COLO668 (cell line): ENCODE results near the gene STK36.

Experiments used
- DNase-seq: peaks from one replicate; lab custom pipeline; 2025; ENCODE audit not compliant: unreplicated experiment; lab: John Stamatoyannopoulos, UW

STK36 gene

DNA sequence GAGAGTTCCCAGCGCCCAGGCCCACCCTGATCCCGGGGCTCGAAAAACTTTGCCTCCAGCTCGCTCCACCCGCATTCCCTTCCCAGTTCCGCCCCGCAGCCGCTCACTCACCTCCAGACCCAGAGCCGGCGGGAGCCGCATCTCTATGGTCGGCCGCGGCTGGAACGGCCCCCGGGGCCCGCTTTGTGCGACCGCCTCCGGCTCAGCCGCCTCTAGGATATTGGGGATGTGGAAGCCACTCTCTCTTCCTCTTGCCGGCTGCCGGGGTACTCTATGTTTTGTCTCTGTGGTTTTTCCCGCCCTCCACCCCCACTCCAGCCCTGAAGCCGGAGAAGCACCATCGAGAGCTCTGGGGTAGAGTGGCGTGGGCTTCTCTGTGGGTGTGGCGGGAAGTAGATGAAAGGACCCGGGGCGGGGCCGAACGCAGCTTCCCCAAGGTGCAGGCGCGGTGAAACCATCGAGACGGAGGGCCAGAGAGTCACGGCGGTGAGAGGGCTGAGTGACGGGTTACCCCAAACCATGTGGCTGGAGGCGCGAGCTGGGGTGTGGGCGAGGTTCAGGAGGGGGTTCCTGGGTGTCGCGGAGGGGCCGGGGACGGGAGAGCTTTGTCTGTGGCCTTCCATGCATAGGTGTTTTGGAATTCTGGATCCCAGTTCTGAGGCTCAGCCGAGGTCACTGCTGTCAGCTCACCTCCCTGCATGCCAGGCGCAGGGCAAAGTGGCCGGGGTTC is 12.5 kb upstream of the STK36 start, which contains the start of the genes BCS1L and ZNF142:
Gene BCS1L, plus strand, starts transcription at position 426 of the 730 bp plus-strand sequence. CDS start 1,305 bp downstream, outside the sequence.
Gene ZNF142, minus strand, starts transcription at position 366 of the 730 bp plus-strand sequence. CDS start 3,194 bp downstream, outside the sequence.
- DNase-seq, result peak; percentile 96

DNA sequence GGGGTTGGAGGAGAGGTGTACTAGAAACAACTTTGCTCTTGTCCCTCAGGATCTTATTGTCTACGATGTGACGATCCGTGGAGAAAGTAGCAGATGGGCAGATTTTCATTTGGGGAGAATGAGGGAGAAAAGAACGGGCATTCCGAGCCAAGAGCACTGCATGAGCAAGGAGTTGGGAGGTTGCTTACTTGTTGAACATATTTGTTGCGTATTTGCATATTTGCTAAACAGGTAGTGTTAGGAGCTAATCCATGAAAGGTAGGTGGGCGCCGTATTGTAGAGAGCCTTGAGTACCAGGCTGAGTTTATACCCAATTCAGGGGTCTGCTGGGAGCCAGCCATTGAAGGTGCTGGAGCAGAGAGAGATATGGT is 11.9 kb upstream of the STK36 start:
- DNase-seq, result no peak

DNA sequence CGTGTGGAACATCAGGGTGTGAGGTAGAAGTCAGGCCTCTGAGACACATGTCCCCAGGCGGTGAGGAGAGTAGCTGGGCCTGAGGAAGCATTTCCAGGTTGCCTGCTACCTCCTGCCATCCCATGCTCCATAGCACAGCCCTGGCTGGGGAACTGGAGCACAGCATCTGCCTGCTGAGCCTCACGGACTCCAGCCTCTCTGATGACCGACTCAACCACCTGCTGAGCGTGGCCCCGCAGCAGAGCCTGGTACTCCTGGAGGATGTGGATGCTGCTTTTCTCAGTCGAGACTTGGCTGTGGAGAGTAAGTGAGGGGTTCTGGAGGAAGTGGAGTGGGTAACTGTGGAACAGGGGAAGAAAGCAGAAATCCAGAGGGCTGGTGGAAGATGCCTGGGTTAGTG is 9.5 kb upstream of the STK36 start:
- DNase-seq, result no peak

- DNase-seq, result no peak
Observed at GRCh38 chr2:218662827-218663226, 9.1 kb upstream of the STK36 start.

GRCh38 chr2:218663901-218664300 is 8.0 kb upstream of the STK36 start:
- DNase-seq, result no peak

- DNase-seq, result no peak
Observed at GRCh38 chr2:218664653-218665052, 7.2 kb upstream of the STK36 start.

GRCh38 chr2:218671097-218671653 is 711 bp upstream of the STK36 start:
- no peak for DNase-seq

DNA sequence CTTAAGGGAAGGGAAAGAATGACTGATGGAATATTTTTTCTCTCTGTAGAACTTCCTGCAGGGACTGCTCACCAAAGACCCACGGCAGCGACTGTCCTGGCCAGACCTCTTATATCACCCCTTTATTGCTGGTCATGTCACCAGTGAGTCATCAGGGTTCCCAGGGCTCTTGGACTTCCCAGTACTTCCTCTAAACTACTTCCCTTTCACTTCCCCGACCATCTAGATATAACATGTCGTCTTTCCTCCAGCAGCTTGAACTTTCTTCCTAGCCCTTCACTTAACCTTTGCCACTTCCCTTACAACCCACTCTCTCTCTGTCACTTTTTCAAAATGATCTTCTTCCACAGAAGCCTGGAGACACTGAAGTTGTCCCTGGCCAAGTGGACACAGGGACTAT is 7.2 kb downstream of the STK36 start:
- DNase-seq, result no peak

DNA sequence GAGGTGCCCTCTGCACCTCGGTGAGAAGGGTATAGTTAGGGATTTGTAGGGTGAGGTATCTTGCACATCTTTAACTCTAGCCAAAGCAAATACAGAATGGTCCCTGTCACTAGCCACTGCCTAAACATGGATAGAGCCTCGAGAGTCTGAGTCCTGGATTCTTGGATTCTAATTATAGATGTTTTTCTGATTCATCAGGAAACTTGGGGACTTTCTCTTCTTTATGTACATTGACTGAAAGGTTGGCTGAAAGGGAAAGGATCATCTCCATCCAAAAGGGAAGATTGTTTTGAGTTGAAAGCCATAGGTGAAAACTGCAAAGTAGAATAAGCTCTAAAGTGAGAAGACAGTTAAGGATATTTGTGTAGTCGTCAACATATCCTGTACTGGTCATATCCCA is 8.2 kb downstream of the STK36 start:
- DNase-seq, result no peak

DNA sequence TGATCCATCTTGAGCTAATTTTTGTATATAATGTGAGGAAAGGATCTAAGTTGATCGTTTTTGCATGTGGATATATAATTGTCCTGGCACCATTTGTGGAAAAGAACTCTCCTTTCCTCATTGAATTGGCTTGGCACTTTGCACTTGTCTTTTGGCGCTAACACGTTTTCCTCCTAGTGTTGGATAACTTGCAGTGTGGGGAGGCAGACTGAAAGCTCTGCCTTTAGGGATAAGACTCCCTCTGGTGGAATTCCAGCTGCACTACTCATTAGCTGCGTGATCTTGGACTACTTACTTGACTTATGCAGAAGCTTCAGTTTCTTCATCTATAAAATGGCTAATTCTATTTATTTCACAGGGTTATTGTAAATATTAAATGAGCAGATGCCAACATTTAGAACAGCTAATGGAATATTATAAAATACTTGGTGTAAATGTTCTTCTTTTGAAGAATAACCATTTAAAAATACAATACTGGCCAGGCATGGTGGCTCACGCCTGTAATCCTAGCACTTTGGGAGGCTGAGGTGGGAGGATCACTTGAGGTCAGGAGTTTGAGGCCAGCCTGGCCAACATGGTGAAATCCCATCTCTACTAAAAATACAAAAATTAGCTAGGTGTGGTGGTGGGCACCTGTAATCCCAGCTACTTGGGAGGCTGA is 15.6 kb downstream of the STK36 start:
- peak; percentile 37 for DNase-seq

DNA sequence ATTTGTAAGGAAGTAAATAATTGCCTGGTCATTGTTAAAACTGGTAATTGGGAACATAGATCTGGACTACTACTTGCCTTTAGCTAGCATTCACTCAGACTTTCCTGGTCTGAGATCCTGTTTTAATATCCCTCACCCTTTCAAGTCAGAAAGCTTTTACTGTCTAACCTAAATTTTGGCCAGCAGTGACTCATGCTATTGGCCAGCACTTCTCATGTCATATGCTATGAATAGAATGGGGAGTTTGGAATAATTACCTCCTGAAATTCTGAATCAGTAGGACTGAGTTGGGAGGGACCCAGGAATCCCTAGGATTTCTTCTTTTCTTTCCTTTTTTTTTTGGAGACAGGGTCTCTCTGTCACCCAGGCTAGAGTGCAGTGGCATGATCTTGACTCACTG is 19.3 kb downstream of the STK36 start:
- DNase-seq, result no peak

GRCh38 chr2:218694405-218695145 is 22.7 kb downstream of the STK36 start:
- no peak for DNase-seq

GRCh38 chr2:218698885-218699284 is 27.0 kb downstream of the STK36 start:
- DNase-seq, result no peak

GRCh38 chr2:218701806-218702205 is 29.9 kb downstream of the STK36 start:
- no peak for DNase-seq

DNA sequence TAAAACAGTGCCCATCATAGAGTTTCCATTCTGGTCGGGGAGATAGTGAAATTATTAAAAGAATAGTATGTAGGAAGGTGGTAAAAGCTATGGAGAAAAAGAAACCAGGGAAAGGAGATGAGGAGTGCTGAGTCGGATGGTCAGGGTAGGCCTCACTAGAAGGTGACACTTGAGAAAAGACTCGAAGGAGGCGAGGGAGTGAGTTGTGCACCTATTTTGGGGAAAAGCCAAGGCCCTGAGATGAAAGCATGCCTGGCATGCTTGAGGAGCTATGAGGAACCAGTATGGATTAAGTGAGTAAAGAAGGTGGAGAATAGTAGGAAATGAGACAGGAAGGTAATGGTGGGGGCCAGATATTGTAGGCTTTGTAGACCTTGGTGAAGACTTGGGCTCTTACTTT is 31.5 kb downstream of the STK36 start:
- DNase-seq, result no peak

DNA sequence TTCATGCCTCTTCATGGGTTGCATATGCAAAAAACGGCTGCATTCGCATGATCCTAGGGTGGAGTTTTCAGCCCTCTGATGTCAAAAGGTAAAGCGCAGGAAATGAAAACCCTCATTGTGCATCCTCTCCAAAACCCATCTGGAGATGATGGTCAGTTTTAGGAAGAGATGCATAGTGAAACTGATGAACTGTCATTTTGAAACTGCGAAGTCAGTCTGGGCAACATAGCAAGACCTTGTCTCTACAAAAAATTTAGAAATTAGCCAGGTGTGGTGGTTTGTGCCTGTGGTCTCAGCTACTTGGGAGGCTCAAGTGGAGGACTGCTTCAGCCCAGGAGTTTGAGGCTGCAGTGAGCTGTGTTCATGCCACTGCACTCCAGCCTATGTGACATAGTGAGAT is 36.2 kb downstream of the STK36 start:
- DNase-seq, result no peak

DNA sequence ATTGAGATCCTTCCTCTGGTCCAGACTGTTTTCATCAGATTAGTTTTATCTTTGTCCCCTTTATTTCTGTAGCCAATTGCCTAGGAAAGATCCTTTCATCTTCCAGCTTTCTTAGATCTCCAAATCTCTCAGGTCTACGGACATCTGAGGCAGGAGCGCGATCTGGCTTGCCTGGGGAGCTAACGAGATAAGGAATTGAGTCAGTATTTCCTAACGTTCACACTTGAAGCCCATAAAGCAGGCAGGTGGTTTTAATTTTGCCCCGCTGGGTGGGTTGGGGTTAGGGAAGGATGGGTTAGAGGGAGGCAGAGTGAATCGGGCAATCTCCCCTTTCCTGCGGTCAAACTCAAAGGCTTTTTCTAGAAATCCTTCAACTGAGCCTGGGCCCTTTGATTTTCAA is 38.0 kb downstream of the STK36 start:
- no peak for DNase-seq

DNA sequence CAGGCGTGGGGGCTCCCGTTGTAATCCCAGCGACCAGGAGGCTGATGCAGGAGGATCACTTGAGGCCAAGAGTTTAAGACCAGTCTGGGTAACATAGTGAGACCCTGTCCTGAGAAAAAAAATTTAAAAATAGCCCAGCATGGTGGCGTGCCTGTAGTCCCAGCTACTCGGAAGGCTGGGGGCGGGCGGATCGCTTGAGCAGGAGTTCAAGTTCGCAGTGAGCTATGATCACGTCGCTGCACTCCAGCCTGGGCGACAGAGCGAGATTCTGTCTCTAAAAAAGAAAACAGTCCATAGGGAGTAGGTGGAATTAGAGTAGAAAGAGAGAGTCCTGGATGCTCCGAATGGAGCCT is 38.4 kb downstream of the STK36 start:
- DNase-seq, result no peak

DNA sequence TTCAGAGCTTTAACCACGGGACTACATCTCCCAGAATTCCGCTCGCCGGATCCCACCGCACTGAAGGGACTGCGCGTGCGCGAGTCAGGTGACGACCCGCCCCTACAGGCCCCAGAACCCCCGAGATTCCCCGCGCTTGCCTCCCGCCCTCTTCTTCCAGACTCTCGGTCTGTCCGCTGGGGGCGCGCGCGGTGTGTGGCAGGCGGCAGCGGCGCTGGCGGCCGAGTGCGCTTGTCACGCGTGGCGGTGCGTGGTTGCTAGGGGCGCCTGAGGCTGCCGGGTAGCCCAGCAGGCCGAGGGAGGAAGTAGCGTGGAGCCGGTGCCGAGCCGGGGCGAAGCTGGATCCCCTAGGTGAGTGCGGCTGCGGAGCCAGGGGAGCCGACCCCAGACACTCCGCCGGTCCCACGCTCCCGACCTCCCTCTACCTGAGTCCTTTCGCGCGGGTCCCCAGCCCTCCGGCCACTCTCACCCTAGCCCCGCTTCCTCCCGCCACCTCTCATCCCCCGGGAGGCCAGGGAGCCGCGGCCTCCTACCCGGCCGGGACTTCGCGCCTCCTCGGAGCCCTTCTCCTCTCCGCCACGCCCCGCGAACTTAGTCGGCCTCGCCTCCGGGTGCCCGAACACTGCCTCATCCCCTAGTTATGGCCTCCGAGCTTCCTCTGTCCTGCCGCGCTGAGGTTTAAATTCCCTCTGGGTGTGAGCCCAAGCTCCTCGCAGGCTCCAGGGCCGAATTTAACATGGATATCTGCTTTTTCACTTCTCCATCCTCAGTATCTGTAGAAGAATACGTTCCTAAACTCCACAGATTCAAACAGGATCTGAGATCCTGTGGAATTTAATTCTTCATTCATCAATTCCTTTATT is 39.0 kb downstream of the STK36 start, which contains the start of gene TTLL4:
Gene TTLL4, plus strand, starts transcription at position 149 of the 863 bp plus-strand sequence. CDS start 26,842 bp downstream, outside the sequence.
- DNase-seq, result peak; percentile 98

GRCh38 chr2:218711550-218711929 is 39.7 kb downstream of the STK36 start:
- DNase-seq, result no peak

- DNase-seq, result no peak
Observed at GRCh38 chr2:218713922-218714321, 42.0 kb downstream of the STK36 start.
